HepG2 (cell line): ENCODE results near the gene RAB3A. TPM values are rescaled to one million over a fixed set of nuclear protein-coding genes. Genes with fewer than 3 reads are reported as not detected.

Source experiments
- HCFC1 ChIP-seq: fragments of 150-350 bp; IDR thresholded peaks from 2 replicates; pipeline ENCODE4 v1.6.1; 2014; ENCODE audit warnings: low read depth, low read length
- MAX ChIP-seq: IDR thresholded peaks from 2 replicates; pipeline ENCODE4 v1.6.1; 2012; ENCODE audit warnings: inconsistent platforms
- MYC ChIP-seq: sonication (generic); formaldehyde crosslinking; IDR thresholded peaks from 2 replicates; pipeline ENCODE4 v1.9.0; 2021; ENCODE audit warnings: missing genetic modification reagents, borderline replicate concordance
- MYNN ChIP-seq: sonication (generic); formaldehyde crosslinking; IDR thresholded peaks from 2 replicates; pipeline ENCODE4 v1.4.0; 2020; ENCODE audit warnings: mild to moderate bottlenecking, low read depth, missing genetic modification reagents
- POGZ ChIP-seq: sonication (generic); formaldehyde crosslinking; IDR thresholded peaks from 2 replicates; pipeline ENCODE4 v1.4.0; 2020; ENCODE audit warnings: mild to moderate bottlenecking, missing genetic modification reagents
- RFX1 ChIP-seq: fragments of 450-650 bp; IDR thresholded peaks from 2 replicates; pipeline ENCODE4 v1.6.1; 2017
- ZNF501 ChIP-seq: sonication (generic); formaldehyde crosslinking; IDR thresholded peaks from 2 replicates; pipeline ENCODE4 v1.5.1; 2020; ENCODE audit warnings: mild to moderate bottlenecking, moderate library complexity, missing genetic modification reagents
- ZNF678 ChIP-seq: sonication (generic); formaldehyde crosslinking; IDR thresholded peaks from 2 replicates; pipeline ENCODE4 v1.4.0; 2020; ENCODE audit warnings: mild to moderate bottlenecking, missing genetic modification reagents
- ZNF761 ChIP-seq: sonication (generic); formaldehyde crosslinking; conservative IDR thresholded peaks from 2 replicates; pipeline ENCODE4 v1.4.0; 2020; ENCODE audit warnings: mild to moderate bottlenecking, missing genetic modification reagents
- ZNF782 ChIP-seq: sonication (generic); formaldehyde crosslinking; IDR thresholded peaks from 2 replicates; pipeline ENCODE4 v1.4.0; 2020; ENCODE audit warnings: missing genetic modification reagents, mild to moderate bottlenecking, borderline replicate concordance
- polyA plus RNA-seq, 8 experiments: library from polyadenylated mRNA; depleted of rRNA in 3 of 8; stranded (reverse) in 7 of 8; unstranded in 1 of 8; fragments of >200 nt; fragmentation: Illumina TruSeq in 4 of 8; extraction: Trizol in 4 of 8; gene quantifications; 2 replicates each; pipeline versions ENCODE4 v1.2.1 to v1.2.3, GENCODE V29; 2011 to 2016; ENCODE audit warnings: low read depth in 4 of 8, missing spikeins in 1 of 8, mixed read lengths in 1 of 8; ENCODE audit not compliant: insufficient read depth in 1 of 8
- total RNA-seq, 5 experiments: library from RNA; depleted of rRNA; stranded (reverse); fragments of >200 nt; fragmentation: Illumina TruSeq; extraction: Trizol; gene quantifications; 2 replicates each; pipeline ENCODE4 v1.2.3, GENCODE V29; 2016; ENCODE audit warnings: low read depth in 1 of 5
- TF ChIP-seq, protein P1 (sequence below): sonication (generic); formaldehyde crosslinking; IDR thresholded peaks from 2 replicates; pipeline ENCODE4 v1.5.1; 2020; ENCODE audit warnings: mild to moderate bottlenecking, missing genetic modification reagents, moderate library complexity
- TF ChIP-seq, protein P2 (sequence below): sonication (generic); formaldehyde crosslinking; IDR thresholded peaks from 2 replicates; pipeline ENCODE4 v1.5.0; 2020; ENCODE audit warnings: mild to moderate bottlenecking, missing genetic modification reagents
- TF ChIP-seq, protein P3 (sequence below): sonication (generic); formaldehyde crosslinking; IDR thresholded peaks from 2 replicates; pipeline ENCODE4 v1.4.0; 2020; ENCODE audit warnings: mild to moderate bottlenecking, missing genetic modification reagents

RAB3A gene
- total and polyA plus RNA-seq, 2 of the 13 experiments (the other 11 are each of a cell fraction or from before 2014, with no cell fraction given): 0.58 to 0.98 TPM

DNA sequence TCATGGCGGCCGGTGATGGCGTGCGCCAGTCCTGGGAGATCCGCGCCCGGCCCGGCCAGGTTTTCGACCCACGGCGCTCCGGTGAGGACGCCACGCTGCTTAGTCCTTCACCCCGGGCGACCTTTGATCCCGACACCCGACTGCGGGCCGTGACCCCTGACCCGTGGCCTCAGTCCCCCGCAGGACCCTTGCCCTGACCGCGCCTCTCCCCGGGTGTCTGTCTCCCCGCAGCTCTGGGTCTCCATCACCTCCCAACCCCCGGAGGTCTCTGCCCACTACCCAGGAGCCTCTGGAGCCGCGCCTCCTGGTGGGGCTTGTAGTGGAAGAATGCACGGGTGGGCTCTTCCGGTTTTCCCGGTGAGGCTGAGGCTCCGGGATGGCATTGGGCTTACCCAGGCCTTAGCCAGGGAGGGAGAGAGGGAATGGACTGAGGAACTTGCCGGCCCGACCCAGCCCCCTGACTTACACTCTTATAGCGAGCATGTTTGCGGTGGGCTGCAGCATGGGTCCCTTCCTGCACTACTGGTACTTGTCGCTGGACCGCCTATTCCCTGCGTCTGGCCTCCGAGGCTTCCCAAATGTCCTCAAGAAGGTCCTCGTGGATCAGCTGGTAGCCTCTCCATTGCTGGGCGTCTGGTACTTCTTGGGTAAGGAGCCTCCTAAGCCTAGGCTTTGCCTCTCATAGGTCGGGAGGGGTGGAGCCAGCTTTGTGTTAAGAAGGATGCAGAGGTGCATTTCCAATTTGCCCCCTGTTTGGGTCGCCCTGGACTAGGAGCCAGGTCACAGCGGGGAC lies 10.3 kb downstream of the RAB3A start (continued):
- TF ChIP-seq, protein P1, sequence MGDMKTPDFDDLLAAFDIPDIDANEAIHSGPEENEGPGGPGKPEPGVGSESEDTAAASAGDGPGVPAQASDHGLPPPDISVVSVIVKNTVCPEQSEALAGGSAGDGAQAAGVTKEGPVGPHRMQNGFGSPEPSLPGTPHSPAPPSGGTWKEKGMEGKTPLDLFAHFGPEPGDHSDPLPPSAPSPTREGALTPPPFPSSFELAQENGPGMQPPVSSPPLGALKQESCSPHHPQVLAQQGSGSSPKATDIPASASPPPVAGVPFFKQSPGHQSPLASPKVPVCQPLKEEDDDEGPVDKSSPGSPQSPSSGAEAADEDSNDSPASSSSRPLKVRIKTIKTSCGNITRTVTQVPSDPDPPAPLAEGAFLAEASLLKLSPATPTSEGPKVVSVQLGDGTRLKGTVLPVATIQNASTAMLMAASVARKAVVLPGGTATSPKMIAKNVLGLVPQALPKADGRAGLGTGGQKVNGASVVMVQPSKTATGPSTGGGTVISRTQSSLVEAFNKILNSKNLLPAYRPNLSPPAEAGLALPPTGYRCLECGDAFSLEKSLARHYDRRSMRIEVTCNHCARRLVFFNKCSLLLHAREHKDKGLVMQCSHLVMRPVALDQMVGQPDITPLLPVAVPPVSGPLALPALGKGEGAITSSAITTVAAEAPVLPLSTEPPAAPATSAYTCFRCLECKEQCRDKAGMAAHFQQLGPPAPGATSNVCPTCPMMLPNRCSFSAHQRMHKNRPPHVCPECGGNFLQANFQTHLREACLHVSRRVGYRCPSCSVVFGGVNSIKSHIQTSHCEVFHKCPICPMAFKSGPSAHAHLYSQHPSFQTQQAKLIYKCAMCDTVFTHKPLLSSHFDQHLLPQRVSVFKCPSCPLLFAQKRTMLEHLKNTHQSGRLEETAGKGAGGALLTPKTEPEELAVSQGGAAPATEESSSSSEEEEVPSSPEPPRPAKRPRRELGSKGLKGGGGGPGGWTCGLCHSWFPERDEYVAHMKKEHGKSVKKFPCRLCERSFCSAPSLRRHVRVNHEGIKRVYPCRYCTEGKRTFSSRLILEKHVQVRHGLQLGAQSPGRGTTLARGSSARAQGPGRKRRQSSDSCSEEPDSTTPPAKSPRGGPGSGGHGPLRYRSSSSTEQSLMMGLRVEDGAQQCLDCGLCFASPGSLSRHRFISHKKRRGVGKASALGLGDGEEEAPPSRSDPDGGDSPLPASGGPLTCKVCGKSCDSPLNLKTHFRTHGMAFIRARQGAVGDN (CRISPR knock-in tag): peak; percentile 2
- TF ChIP-seq RFX1 (no peak), ZNF761 (no peak), ZNF782 (CRISPR knock-in tag) (no peak), MAX (peak; percentile 57), HCFC1 (no peak), ZNF501 (CRISPR knock-in tag) (no peak), MYC (peak; percentile 46; the same call in 1 of the 2 replicates), ZNF678 (CRISPR knock-in tag) (no peak), MYNN (CRISPR knock-in tag) (no peak), POGZ (no peak)
- TF ChIP-seq, protein P2, sequence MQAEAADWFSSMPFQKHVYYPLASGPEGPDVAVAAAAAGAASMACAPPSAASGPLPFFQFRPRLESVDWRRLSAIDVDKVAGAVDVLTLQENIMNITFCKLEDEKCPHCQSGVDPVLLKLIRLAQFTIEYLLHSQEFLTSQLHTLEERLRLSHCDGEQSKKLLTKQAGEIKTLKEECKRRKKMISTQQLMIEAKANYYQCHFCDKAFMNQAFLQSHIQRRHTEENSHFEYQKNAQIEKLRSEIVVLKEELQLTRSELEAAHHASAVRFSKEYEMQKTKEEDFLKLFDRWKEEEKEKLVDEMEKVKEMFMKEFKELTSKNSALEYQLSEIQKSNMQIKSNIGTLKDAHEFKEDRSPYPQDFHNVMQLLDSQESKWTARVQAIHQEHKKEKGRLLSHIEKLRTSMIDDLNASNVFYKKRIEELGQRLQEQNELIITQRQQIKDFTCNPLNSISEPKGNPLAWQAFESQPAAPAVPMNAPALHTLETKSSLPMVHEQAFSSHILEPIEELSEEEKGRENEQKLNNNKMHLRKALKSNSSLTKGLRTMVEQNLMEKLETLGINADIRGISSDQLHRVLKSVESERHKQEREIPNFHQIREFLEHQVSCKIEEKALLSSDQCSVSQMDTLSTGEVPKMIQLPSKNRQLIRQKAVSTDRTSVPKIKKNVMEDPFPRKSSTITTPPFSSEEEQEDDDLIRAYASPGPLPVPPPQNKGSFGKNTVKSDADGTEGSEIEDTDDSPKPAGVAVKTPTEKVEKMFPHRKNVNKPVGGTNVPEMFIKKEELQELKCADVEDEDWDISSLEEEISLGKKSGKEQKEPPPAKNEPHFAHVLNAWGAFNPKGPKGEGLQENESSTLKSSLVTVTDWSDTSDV (CRISPR knock-in tag): 0 out of 2 replicates have a peak, but pooled peaks have one; percentile 56
- TF ChIP-seq, protein P3, sequence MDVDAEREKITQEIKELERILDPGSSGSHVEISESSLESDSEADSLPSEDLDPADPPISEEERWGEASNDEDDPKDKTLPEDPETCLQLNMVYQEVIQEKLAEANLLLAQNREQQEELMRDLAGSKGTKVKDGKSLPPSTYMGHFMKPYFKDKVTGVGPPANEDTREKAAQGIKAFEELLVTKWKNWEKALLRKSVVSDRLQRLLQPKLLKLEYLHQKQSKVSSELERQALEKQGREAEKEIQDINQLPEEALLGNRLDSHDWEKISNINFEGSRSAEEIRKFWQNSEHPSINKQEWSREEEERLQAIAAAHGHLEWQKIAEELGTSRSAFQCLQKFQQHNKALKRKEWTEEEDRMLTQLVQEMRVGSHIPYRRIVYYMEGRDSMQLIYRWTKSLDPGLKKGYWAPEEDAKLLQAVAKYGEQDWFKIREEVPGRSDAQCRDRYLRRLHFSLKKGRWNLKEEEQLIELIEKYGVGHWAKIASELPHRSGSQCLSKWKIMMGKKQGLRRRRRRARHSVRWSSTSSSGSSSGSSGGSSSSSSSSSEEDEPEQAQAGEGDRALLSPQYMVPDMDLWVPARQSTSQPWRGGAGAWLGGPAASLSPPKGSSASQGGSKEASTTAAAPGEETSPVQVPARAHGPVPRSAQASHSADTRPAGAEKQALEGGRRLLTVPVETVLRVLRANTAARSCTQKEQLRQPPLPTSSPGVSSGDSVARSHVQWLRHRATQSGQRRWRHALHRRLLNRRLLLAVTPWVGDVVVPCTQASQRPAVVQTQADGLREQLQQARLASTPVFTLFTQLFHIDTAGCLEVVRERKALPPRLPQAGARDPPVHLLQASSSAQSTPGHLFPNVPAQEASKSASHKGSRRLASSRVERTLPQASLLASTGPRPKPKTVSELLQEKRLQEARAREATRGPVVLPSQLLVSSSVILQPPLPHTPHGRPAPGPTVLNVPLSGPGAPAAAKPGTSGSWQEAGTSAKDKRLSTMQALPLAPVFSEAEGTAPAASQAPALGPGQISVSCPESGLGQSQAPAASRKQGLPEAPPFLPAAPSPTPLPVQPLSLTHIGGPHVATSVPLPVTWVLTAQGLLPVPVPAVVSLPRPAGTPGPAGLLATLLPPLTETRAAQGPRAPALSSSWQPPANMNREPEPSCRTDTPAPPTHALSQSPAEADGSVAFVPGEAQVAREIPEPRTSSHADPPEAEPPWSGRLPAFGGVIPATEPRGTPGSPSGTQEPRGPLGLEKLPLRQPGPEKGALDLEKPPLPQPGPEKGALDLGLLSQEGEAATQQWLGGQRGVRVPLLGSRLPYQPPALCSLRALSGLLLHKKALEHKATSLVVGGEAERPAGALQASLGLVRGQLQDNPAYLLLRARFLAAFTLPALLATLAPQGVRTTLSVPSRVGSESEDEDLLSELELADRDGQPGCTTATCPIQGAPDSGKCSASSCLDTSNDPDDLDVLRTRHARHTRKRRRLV: no peak
